ENCODE measurements around the gene GCA.

GCA gene

GRCh38 chr2:162328424-162329157 is 15.3 kb upstream of the GCA start:
- DNase-seq (ENCODE audit: low read depth), result no peak

GRCh38 chr2:162330881-162331280 is 13.1 kb upstream of the GCA start:
- DNase-seq (ENCODE audit: low read depth), result no peak

- DNase-seq (ENCODE audit: low read depth), result no peak
These were observed 10.0 kb upstream of the GCA start for GRCh38 chr2:162333968-162334367.

GRCh38 chr2:162337868-162338267 is 6.1 kb upstream of the GCA start:
- no peak for DNase-seq (ENCODE audit: low read depth)

GRCh38 chr2:162340822-162341221 is 3.1 kb upstream of the GCA start:
- no peak for DNase-seq (ENCODE audit: low read depth)

- DNase-seq (ENCODE audit: low read depth), result no peak
These were observed 1.6 kb upstream of the GCA start for GRCh38 chr2:162342321-162342720.

GRCh38 chr2:162342841-162343240 is 1.1 kb upstream of the GCA start:
- DNase-seq (ENCODE audit: low read depth), result no peak

- no peak for DNase-seq (ENCODE audit: low read depth)
These were observed 474 bp upstream of the GCA start for GRCh38 chr2:162343492-162343823.

- no peak for DNase-seq (ENCODE audit: low read depth)
These were observed 652 bp downstream of the GCA start for GRCh38 chr2:162344617-162344950.

GRCh38 chr2:162365392-162365791 is 21.5 kb downstream of the GCA start:
- DNase-seq (ENCODE audit: low read depth), result no peak

- DNase-seq (ENCODE audit: low read depth), result no peak
These were observed 24.6 kb downstream of the GCA start for GRCh38 chr2:162368494-162368893.

- DNase-seq (ENCODE audit: low read depth), result no peak
These were observed 25.6 kb downstream of the GCA start for GRCh38 chr2:162369551-162369950.

- DNase-seq (ENCODE audit: low read depth), result no peak
These were observed 27.0 kb downstream of the GCA start for GRCh38 chr2:162370931-162371330.

- no peak for DNase-seq (ENCODE audit: low read depth)
These were observed 28.9 kb downstream of the GCA start for GRCh38 chr2:162372818-162373217.

GRCh38 chr2:162379719-162380580 is 36.0 kb downstream of the GCA start:
- DNase-seq (ENCODE audit: low read depth), result no peak

- DNase-seq (ENCODE audit: low read depth), result no peak
These were observed 37.9 kb downstream of the GCA start for GRCh38 chr2:162381851-162382250.

GRCh38 chr2:162382278-162382677 is 38.3 kb downstream of the GCA start:
- no peak for DNase-seq (ENCODE audit: low read depth)

GRCh38 chr2:162385536-162385935 is 41.6 kb downstream of the GCA start:
- no peak for DNase-seq (ENCODE audit: low read depth)

GRCh38 chr2:162390801-162391200 is 46.9 kb downstream of the GCA start:
- no peak for DNase-seq (ENCODE audit: low read depth)

GRCh38 chr2:162400336-162400735 is 56.4 kb downstream of the GCA start:
- DNase-seq (ENCODE audit: low read depth), result no peak

GRCh38 chr2:162401871-162402270 is 57.9 kb downstream of the GCA start:
- DNase-seq (ENCODE audit: low read depth), result no peak

GRCh38 chr2:162403884-162404283 is 60.0 kb downstream of the GCA start:
- no peak for DNase-seq (ENCODE audit: low read depth)

Data from stimulated activated CD8-positive, alpha-beta memory T cell treated with anti-CD3 and anti-CD28 coated beads, Interleukin-12 subunit alpha, Interleukin-12 subunit beta, amount 100 ng/mL, for 1 hour (primary cell).